22Rv1 (cell line): Measurements from ENCODE around the gene ARPC2.

Source experiments
- CTCF ChIP-seq: fragments of 450-650 bp; IDR thresholded peaks from 2 replicates; pipeline ENCODE4 v1.5.1; 2017; ENCODE audit warnings: mild to moderate bottlenecking
- ZFX ChIP-seq: fragments of 450-650 bp; IDR thresholded peaks from 2 replicates; pipeline ENCODE4 v1.6.1; 2017; ENCODE audit warnings: antibody characterized with exemption, borderline replicate concordance

- no peak for TF ChIP-seq CTCF
- TF ChIP-seq ZFX: no peak
Measured at GRCh38 chr2:218224186-218224585, 7.2 kb downstream of the ARPC2 start.
